Endothelial cell (in vitro differentiated cells): Measurements from ENCODE around the gene EOMES. TPM values are rescaled to one million over a fixed set of nuclear protein-coding genes. Genes with fewer than 3 reads are reported as not detected.
"Not testable (repeated sequence)": the region's sequence is repeated elsewhere in the genome, so short reads cannot be mapped to it uniquely, and the experiment has no call there.

Experiments
- DNase-seq: peaks from one replicate; pipeline ENCODE4 v3.0.0; 2021; ENCODE audit warnings: low spot score
- H3K27ac Mint-ChIP-seq: one replicate; pipeline ENCODE4 v1.8.0; 2021; ENCODE audit warnings: mixed read lengths, inconsistent platforms; ENCODE audit not compliant: unreplicated experiment
- H3K27me3 Mint-ChIP-seq: one replicate; pipeline ENCODE4 v1.8.0; 2021; ENCODE audit warnings: mild to moderate bottlenecking, moderate library complexity, mixed read lengths, inconsistent platforms; ENCODE audit not compliant: unreplicated experiment
- H3K36me3 Mint-ChIP-seq: one replicate; pipeline ENCODE4 v1.8.0; 2021; ENCODE audit warnings: mild to moderate bottlenecking, low read depth, mixed read lengths, inconsistent platforms; ENCODE audit not compliant: unreplicated experiment
- H3K4me1 Mint-ChIP-seq: one replicate; pipeline ENCODE4 v1.8.0; 2021; ENCODE audit warnings: mild to moderate bottlenecking, mixed read lengths, inconsistent platforms; ENCODE audit not compliant: unreplicated experiment
- H3K4me3 Mint-ChIP-seq: one replicate; pipeline ENCODE4 v1.8.0; 2021; ENCODE audit warnings: mild to moderate bottlenecking, mixed read lengths, inconsistent platforms; ENCODE audit not compliant: unreplicated experiment
- H3K9me3 Mint-ChIP-seq: one replicate; pipeline ENCODE4 v1.8.0; 2021; ENCODE audit warnings: mixed read lengths, inconsistent platforms; ENCODE audit not compliant: unreplicated experiment
- long read RNA-seq: library from polyadenylated mRNA; unstranded; transcript quantifications from one replicate; pipeline ENCODE4 v2.0.0, GENCODE V29; 2020; ENCODE audit not compliant: unreplicated experiment
- total RNA-seq: library from RNA; stranded (reverse); fragmentation: NEBNext Ultra II Directional; extraction: Animal tissue kit (Norgen Biotek cat#: 25700); gene quantifications from one replicate; pipeline ENCODE4 v1.2.1, GENCODE V29; 2021; ENCODE audit not compliant: unreplicated experiment
- TF ChIP-seq, protein P1 (sequence below): fragments of 200-600 bp; sonication (generic); IDR thresholded peaks from one replicate; pipeline ENCODE4 v1.5.0; 2021; ENCODE audit warnings: antibody characterized with exemption; ENCODE audit not compliant: unreplicated experiment

EOMES gene
- 5.1 TPM for total RNA-seq
- long read RNA-seq, partial matches to known transcripts: 0 of 3 reads
- long read RNA-seq, other reads (novel, unspliced or antisense): 0 of 3 reads

- H3K36me3 Mint-ChIP-seq: no peaks in the 10 kb centered on the region
- H3K9me3 Mint-ChIP-seq: no peaks in the 10 kb centered on the region
- H3K27ac Mint-ChIP-seq: peak within 1 kb of the TSS; percentile 30
- peaks cover 30% of the 10 kb centered on the region for H3K27me3 Mint-ChIP-seq
- TF ChIP-seq, protein P1, sequence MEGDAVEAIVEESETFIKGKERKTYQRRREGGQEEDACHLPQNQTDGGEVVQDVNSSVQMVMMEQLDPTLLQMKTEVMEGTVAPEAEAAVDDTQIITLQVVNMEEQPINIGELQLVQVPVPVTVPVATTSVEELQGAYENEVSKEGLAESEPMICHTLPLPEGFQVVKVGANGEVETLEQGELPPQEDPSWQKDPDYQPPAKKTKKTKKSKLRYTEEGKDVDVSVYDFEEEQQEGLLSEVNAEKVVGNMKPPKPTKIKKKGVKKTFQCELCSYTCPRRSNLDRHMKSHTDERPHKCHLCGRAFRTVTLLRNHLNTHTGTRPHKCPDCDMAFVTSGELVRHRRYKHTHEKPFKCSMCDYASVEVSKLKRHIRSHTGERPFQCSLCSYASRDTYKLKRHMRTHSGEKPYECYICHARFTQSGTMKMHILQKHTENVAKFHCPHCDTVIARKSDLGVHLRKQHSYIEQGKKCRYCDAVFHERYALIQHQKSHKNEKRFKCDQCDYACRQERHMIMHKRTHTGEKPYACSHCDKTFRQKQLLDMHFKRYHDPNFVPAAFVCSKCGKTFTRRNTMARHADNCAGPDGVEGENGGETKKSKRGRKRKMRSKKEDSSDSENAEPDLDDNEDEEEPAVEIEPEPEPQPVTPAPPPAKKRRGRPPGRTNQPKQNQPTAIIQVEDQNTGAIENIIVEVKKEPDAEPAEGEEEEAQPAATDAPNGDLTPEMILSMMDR: peak; percentile 71
- peak within 1 kb of the TSS; percentile 89 for H3K4me3 Mint-ChIP-seq
- peak; percentile 68 for DNase-seq
- H3K4me1 Mint-ChIP-seq: peaks cover 29% of the 10 kb centered on the region
These were observed at the start of gene EOMES for GRCh38 chr3:27721717-27722564. EOMES (minus strand) TSS chr3:27722323; CDS start chr3:27722294, 29 bp downstream.

- not testable (repeated sequence) for H3K9me3 Mint-ChIP-seq, H3K36me3 Mint-ChIP-seq, H3K27ac Mint-ChIP-seq, H3K27me3 Mint-ChIP-seq, DNase-seq, H3K4me3 Mint-ChIP-seq, H3K4me1 Mint-ChIP-seq
These were observed 48.3 kb upstream of the EOMES start for GRCh38 chr3:27770384-27770783.

DNA sequence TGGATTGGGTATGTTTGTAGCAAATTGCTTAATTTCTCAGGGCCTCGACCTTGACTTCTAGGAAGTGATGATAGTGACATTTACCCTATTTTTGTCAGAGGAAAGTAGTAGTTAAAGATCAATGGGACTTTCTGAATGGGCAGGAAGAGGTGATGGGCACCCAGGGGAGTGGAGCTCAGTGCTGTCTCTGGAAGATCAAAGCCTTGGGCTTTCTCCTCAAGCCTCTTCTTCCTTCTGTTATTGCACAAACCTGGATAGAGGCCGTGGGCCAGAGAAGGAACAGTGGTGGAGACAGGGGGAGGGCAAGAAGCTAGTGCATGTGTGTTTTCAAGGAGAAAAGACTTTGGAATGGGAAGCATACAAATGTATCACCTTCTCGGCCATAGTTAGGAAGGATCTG is 44.9 kb upstream of the EOMES start:
- Mint-ChIP-seq H3K27me3 (no peaks in the 10 kb centered on the region), H3K4me3 (no peak overlapping the region), H3K27ac (no peak overlapping the region), H3K9me3 (no peaks in the 10 kb centered on the region), H3K36me3 (no peaks in the 10 kb centered on the region), H3K4me1 (peaks cover 5% of the 10 kb centered on the region)
- TF ChIP-seq, protein P1: no peak
- no peak for DNase-seq

GRCh38 chr3:27758083-27758482 is 36.0 kb upstream of the EOMES start:
- no peaks in the 10 kb centered on the region for H3K9me3 Mint-ChIP-seq
- H3K4me3 Mint-ChIP-seq: no peak overlapping the region
- H3K4me1 Mint-ChIP-seq: peaks cover 3% of the 10 kb centered on the region
- H3K27me3 Mint-ChIP-seq: peaks cover 2% of the 10 kb centered on the region
- H3K36me3 Mint-ChIP-seq: no peaks in the 10 kb centered on the region
- H3K27ac Mint-ChIP-seq: no peak overlapping the region
- no peak for DNase-seq
- TF ChIP-seq, protein P1: no peak

GRCh38 chr3:27756877-27757276 is 34.8 kb upstream of the EOMES start:
- peaks cover 2% of the 10 kb centered on the region for H3K27me3 Mint-ChIP-seq
- H3K4me1 Mint-ChIP-seq: peaks cover 3% of the 10 kb centered on the region
- no peak for DNase-seq
- H3K36me3 Mint-ChIP-seq: no peaks in the 10 kb centered on the region
- TF ChIP-seq, protein P1: no peak
- no peak overlapping the region for H3K4me3 Mint-ChIP-seq
- no peak overlapping the region for H3K27ac Mint-ChIP-seq
- H3K9me3 Mint-ChIP-seq: no peaks in the 10 kb centered on the region
